HG03175 (cell line): Measurements from ENCODE around the gene DOCK2.
"Not testable (repeated sequence)": the region's sequence is repeated elsewhere in the genome, so short reads cannot be mapped to it uniquely, and the experiment has no call there.

ENCODE experiments used
- ATAC-seq: cut with Tn5 transposase; IDR thresholded peaks from one replicate; pipeline ENCODE4 v1.9.1; 2021; ENCODE audit warnings: mild to moderate bottlenecking, moderate library complexity; ENCODE audit not compliant: unreplicated experiment

The DOCK2 gene

DNA sequence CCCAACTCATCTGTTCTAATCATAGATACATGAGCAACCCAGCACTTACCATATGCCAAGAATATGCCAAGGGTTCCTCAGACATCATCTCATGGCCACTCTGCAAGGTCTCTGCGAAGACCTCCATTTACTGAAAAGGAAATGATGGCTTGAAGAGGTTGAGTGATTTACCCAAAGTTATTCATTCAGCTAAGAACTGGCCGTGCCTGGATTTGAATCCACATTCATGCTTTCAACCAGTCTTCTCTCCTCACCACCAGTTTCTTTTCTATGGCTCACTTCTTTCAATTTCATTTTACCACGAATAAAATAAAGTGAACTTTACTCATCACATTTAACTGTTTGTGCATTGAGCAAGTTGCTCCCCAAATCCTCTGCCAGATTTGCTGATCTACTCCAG is 441.4 kb downstream of the DOCK2 start:
- no peak for ATAC-seq

DNA sequence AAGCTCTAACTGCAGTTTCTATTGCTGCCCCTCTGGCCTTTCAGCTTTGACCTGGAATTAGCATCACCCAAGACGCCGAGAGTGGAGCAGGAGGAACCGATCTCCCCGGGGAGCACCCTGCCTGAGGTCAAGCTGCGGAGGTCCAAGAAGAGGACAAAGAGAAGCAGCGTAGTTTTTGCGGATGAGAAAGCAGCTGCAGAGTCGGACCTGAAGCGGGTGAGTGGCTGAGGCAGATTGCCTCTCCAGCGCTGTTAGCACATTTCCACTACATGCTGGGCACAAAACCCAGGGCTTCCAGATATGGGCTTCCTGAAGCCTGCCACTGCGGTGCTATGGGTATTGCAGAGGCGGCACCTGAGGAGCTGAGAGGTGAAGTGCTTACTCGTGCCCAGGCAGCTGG is 441.9 kb downstream of the DOCK2 start:
- no peak for ATAC-seq

DNA sequence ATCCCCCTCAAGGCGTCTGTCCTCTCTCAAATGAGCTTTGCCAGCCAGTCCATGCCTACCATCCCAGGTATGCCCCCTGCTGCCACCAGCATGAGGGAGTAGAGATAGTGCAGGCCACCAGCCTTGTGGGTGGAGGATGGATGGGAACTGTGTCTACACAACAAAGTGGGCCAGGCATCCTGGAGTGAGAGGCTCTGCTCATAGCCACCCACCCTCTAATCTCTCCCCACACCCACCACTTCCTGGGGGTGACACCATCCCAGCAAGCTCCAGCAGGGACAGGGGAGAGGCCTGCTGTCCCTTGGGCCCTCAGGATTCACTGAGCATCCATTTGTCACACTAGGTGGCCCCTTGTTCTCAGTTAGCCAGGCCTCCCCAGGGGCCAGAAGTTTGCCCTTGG is 443.1 kb downstream of the DOCK2 start:
- ATAC-seq, result no peak

DNA sequence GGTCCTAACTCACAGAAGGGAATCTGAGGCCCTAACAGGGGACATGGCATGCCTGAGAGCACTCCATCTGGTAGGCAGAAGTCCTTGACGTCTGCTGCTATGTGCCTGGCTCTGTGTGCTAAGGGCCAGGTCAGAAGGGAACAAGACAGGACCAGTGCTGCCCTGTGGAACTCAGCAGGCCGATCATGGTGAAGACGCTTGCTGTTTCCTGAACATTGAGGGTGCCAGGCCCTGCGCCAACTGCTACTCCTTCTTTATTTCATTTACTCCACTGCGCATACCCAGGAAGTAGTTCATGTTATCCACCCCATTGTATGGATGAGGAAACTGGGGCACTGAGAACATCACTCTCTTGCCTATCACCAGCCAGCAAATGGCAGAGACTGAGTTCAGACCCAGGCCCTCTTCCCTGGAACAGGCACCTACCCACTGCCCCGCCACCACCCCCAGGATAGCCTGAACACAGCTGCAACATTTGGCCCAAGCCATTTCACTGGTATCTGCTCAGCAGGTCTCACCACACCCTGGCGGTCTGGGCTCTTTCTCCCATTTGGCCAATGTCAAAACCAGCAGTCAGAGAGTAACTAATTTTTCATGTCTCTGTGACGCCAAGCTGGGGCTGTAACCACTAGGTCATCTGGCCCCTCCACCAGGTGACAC is 443.8 kb downstream of the DOCK2 start:
- no peak for ATAC-seq

DNA sequence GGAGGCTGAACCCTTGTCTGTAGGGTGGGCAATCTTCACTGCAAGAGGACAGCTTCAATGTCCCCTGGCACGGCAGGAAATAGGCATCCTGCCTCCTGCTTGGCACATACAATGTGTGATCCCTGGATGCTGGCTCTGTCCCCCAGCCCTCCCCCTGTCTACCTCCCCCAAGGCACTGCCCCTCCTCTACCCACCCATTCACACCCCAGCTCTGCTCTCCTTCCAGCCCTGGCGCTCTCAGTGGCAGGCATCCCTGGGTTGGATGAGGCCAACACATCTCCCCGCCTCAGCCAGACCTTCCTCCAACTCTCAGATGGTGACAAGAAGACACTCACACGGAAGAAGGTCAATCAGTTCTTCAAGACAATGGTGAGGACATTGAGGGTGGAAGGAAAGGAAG is 444.5 kb downstream of the DOCK2 start:
- no peak for ATAC-seq

DNA sequence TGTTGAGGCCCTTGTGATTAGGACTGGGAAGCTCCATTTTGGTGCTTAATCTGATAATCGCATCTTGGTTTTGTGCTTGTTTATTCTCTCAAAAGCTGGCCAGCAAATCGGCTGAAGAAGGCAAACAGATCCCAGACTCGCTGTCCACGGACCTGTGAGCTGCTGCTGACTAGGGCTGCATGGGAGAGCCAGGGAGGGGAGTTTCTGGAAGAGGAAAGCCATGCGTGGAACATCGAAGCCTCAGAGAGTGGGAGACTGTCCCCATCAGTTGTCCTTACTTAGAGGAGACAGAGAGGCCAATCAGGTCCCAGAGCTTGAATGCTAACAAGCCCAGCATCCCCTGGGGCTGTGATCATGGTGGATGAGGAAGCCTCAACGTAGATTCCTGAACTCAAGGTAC is 445.6 kb downstream of the DOCK2 start:
- ATAC-seq, result no peak

DNA sequence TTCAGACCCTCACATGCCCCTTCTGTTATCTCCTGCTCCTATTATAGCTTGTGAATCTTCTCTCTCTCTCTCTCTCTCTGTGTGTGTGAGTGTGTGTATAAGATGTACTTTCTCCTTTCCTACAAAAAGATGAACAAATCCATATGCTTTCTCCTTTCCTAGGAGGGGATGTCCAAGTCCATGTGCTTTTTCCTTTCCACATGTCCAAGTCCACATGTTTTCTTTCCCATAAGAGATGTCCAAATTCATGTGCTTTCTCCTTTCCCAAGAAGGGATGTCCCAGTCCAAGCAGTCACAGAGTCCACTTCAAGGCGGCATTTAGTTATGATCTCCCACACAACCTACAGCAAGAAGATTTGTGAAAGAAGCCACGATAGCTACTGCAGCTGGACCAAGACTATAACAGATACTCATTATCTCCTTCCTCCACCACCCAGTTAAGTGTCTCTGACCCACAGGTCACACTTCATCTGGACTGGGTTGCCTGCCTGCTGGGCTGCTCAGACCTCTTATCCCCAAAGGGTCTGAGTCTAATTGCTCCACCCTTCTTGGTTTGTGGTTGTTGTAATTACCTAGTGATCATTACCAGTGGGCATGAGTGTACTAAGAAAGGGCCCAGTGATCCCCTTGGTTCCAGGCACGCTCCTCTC is 450.2 kb downstream of the DOCK2 start:
- no peak for ATAC-seq

DNA sequence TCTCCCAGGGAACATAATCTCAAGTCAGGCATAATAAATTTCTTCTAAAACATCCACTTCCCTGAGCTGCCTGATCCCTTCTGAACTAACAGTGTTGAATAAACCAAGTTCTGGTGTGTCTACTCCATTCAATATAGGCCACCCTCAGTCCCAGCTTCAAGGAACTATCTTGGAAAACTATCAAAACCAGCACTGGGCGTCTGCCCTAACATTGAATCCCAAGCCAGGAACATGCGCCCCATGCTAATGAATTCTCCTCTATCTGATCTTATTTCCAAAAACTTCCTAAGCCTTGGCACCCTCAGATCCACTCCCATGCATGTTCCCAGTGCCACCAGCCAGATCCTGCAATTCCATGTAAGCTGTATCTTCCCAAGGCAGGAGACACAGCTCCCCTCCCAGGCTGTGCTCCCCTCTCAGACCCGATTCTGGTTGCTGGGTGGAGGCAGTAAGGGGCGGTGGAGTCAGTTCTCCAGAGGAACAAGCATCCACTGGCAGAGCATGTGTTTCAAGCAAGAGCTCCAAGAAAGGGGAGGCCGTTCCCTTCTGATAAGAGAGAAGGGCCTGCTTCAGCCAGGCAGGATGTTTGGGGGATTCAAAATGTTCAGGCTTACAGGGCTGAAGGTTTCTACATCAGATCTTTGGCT is 455.5 kb downstream of the DOCK2 start:
- no peak for ATAC-seq

DNA sequence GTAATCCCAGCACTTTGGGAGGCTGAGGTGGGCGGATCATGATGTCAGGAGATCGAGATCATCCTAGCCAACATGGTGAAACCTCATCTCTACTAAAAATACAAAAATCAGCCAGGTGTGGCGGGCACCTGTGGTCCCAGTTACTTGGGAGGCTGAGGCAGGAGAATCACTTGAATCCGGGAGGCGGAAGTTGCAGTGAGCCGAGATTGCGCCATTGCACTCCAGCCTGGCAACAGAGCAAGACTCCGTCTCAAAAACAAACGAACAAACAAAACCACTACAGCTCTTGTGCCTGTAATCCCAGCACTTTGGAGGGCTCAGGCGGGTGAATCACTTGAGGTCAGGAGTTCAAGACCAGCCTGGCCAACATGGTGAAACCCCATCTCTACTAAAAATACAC is 457.3 kb downstream of the DOCK2 start:
- not testable (repeated sequence) for ATAC-seq

DNA sequence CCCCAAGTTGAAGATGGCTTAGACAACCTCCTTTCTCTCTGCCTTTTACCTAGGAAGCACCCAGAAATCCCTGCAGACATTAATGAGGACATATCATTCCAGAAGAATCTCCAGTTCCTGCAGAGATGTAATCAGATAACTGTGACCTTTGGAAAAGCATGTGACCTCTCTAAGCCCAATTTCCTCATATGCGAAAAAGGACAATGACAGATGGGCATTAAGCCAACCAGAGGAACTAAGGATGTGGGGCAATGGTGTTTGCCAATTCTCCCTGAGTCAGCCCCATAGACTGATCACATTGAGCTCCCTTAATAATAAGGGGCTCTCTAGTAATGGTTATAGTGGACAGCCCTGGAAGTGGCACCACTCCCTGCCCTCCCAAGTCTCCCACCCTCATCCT is 458.6 kb downstream of the DOCK2 start:
- ATAC-seq, result no peak

DNA sequence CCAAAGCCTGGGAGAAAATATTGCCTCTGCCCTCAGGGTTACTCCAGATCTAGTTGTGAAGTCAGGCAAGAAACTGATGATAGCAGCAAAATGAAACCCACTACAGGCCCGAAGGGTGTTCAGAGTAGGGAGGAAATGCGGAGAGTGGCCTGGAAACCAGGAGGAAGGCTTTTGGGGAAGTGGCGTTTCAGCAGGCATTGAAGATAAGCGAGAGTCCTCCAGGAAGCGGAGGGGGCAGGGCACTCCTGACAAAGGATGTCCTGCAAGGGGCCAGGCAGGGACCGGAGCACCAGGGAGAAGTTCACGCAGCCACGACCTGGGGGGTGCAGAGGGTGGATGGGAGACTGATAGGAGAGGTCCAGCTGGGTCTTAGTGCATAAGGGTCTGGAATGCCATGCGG is 460.9 kb downstream of the DOCK2 start:
- ATAC-seq, result no peak

DNA sequence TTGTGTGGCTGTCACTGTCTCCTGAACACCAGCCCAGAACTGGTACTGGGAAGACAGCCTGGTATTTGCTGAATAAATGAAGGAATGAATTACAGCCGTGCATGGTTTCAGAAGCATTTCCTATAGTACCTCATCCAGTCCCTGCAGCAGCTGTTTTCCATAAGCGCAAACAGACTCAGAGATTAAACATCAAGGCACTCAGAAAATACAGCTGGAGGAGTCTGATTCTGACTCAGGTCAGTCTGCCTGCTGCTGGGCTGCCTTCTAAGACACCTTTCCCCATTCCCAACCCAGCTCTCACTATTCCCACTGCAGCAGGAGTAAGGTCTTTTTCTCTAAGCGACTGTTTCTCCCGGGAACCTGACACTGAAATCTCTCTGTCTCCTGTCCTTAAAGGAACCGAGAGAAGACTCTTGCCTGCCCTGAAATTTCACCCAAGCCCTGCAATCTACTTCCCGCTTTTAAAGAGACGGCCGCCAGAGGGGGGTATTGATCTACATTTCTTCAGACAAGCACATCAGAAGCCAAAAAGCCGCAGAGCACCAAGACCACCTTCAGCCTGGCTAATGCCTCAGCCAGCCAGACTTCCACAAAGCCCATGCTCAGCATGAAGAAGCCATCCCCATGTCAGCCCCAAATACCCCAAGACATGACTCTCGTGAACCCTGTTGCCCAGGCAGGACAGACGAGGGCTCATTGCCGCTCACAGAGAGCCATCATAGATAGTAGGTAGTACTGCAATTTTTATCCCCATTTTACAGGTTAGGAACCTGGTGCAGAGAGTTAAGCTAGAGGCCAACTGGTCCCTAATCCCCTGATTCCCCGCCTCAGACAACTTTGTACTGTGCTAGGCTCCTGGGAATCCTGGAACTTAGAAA is 463.2 kb downstream of the DOCK2 start:
- ATAC-seq, result peak; percentile 54

DNA sequence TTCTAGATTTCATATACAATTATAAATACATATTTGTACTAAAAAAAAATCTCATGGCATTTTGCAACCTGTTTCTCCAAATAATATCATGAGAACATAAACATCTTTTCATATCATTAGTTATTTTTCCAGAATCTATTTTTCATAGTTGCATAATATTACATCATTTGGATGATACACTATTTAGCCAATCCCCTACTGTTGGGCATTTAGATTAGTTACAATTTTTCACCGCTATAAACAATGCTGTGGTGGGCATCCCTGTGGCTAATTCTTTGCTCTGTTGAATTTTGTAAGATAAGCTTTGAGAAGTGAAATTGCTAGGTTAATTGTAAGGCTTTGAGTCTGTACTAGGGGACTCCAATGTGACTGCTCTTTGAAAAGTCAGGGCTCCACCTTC is 466.4 kb downstream of the DOCK2 start:
- ATAC-seq, result no peak

DNA sequence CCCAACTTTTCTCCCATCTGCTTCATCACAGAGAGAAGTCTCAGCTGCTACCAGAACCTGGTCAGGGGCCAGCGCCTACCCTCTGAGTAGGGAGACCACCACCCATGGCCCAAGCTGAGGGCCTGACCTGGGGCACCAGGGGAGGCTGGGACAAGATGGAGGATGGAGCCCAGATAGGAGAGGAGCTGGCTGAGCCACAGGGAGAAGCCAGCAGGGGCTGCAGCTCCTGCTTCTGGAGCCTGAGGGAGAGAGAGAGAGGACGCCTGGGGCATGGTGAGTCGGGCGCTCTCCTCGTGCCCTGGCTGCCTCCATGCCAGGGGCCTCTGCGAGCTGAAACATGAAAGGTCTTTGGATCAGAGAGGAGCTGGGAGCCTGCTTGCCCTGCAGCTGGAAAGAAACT is 467.2 kb downstream of the DOCK2 start:
- ATAC-seq, result no peak

DNA sequence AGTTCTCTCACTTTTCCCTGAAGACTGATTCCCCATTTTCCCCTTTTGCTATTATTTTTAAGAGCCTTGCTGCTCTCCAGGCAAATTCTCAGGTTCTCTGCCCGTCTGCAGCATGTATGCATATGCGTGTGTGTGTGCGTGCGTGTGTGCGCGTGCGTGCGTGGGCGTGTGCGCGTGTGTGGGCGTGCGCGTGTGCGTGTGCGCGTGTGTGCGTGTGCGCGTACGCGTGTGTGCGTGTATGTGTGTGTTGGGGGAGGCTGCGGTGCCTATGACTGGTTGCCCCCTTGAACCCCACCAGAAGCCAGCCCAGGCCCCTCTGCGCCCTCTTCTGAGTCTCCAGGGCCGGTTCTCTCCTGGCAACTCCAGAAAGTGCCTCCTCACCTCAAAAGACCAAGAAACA is 467.6 kb downstream of the DOCK2 start:
- no peak for ATAC-seq

DNA sequence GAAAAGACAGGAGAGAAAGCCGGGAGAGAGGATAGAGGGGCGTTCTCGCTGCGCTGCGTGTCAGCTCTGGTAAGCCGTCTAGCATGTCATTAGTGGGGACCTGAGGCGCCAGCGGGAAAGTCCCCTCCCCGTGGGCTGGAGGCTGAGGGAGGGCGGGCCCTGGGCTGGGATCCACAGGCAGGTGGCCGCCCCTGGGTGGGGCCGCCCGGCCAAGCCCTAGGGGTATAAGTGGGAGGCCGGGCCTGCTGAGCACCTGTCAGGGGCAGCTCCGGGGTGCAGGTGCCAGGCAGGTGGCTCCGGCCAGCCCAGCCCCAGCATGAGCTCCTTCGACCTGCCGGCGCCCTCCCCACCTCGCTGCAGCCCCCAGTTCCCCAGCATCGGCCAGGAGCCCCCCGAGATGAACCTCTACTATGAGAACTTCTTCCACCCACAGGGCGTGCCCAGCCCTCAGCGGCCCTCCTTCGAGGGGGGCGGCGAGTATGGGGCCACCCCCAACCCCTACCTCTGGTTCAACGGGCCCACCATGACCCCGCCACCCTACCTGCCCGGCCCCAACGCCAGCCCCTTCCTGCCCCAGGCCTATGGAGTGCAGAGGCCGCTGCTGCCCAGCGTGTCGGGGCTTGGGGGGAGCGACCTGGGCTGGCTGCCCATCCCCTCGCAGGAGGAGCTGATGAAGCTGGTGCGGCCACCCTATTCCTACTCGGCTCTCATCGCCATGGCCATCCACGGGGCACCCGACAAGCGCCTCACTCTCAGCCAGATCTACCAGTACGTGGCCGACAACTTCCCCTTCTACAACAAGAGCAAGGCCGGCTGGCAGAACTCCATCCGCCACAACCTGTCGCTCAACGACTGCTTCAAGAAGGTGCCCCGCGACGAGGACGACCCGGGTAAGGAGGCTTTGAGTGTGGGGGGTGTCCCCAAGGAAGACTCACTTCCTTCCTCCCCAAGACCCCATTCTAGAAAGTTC is 468.9 kb downstream of the DOCK2 start, which contains the start of gene FOXI1:
Gene FOXI1 (plus strand): TSS at position 256 of the 970 bp plus-strand sequence. CDS start 61 bp downstream, at position 317.
- no peak for ATAC-seq

DNA sequence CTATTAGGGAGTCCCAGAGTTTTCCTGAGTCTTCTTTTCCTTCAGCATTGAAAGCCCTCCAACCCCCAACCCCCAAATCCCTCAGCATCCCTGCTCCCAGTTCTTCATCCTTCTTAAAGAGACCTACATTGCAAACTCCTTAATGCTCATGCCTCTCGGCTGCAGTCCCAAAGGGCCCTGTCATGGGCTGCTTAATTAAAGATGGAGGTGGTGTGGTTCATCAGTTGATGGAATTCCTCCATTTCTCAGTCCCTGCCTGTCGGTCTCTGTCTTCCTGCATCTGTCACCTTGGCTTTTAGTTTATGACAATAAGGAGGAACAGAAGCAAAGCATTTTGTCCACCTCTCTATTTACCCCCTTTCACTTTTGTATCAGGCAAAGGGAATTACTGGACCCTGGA is 470.6 kb downstream of the DOCK2 start:
- ATAC-seq, result no peak

DNA sequence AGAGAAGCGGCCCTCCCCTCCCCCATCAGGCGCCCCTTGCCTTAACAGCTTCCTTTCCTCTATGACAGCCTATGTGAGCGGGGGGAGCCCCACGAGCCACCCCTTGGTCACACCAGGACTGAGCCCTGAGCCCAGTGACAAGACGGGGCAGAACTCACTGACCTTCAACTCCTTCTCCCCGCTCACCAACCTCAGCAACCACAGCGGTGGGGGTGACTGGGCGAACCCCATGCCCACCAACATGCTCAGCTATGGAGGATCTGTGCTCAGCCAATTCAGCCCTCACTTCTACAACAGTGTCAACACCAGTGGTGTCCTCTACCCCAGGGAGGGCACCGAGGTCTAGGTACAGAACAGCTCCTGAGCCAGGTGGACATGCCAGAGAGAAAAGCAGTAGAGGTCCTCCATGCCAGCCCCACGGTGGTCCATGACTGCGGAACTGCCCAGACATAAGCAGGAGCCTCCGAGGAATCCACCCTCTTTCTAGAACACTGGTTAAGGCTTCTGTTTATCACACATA is 471.3 kb downstream of the DOCK2 start:
- ATAC-seq, result no peak

DNA sequence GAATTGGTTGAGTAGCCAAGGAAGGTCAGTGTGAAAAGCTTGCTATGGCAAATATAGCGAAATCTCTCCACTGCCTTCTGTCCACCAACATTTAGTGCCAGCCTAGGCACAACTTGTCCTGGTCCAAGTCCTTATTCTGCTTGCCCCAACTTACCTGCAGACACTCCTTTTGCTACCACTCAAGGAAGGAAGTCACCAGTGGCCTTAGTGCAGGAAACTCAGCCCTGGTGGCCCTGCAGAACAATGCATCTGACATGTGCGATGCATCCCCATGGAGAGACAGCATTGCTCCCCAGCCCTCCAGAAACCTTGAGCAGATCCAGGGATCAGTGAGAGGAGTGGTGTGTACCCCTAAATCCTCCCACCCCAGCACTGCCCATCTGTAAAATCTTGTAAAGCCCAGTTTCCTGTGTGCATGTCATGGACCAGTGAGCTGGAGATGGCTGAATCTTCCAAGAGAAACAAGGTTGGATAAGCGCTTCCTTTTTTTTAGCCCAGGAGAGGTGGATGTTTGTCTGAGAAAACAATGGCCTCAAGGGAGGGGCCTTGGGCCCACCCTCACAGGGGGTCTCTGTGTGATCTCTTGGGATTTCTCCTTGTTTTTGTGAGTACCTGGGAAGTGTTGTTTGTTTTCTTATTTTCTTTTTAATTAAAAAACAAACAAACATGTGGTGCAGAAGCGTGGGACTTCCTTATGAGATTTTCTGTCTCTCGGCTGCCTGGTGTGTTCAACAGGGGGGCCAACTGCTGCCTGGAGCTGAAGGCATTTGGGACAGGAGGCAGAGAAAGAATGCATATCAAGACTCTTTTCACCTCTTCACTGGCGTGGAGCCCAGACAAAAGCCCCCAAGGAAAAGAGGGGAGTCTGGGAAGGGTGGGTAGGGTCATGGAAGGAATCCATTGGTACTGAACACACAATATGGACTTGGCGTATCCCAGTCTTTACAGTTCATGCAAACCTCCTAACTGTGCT is 472.3 kb downstream of the DOCK2 start:
- ATAC-seq, result no peak
